GM23338 (cell line): Measurements from ENCODE around the gene XPR1. TPM values are rescaled to one million over a fixed set of nuclear protein-coding genes. Genes with fewer than 3 reads are reported as not detected.
A peak's percentile ranks its signal among the peaks of the same experiment; 100 is the strongest.

Source experiments
- ATAC-seq: fragments of 200-7000 bp; cut with Tn5 transposase; 3 replicates; pipeline ENCODE4 v1.9.1; 2020
- DNase-seq: peaks from one replicate; pipeline ENCODE4 v3.0.0-alpha.2; 2015; ENCODE audit warnings: low spot score
- H2AFZ ChIP-seq: fragments of 200-600 bp; sonication (generic); 2 replicates; pipeline ENCODE4 v1.8.0; 2016; ENCODE audit warnings: antibody characterized with exemption, mild to moderate bottlenecking, moderate library complexity
- H3F3A ChIP-seq: fragments of 200-600 bp; sonication (generic); replicated peaks from 2 replicates; pipeline ENCODE4 v1.8.0; 2017; ENCODE audit warnings: antibody characterized with exemption, mixed run types, low read depth
- H3K27ac ChIP-seq: fragments of 200-600 bp; sonication (generic); 2 replicates; pipeline ENCODE4 v1.6.1; 2016; ENCODE audit warnings: low read depth
- H3K27me3 ChIP-seq: fragments of 200-600 bp; sonication (generic); 2 replicates; pipeline ENCODE4 v1.8.0; 2016; ENCODE audit warnings: mild to moderate bottlenecking, mixed run types, moderate library complexity; ENCODE audit not compliant: insufficient read depth
- H3K36me3 ChIP-seq: fragments of 200-600 bp; sonication (generic); 2 replicates; pipeline ENCODE4 v1.8.0; 2016; ENCODE audit warnings: mild to moderate bottlenecking; ENCODE audit not compliant: insufficient read depth
- H3K4me1 ChIP-seq: fragments of 200-600 bp; sonication (generic); 2 replicates; pipeline ENCODE4 v1.8.0; 2016; ENCODE audit warnings: mild to moderate bottlenecking, moderate library complexity; ENCODE audit not compliant: insufficient read depth
- H3K4me2 ChIP-seq: fragments of 200-600 bp; sonication (generic); 2 replicates; pipeline ENCODE4 v1.7.1; 2017; ENCODE audit warnings: mixed run types
- H3K4me3 ChIP-seq: fragments of 200-600 bp; sonication (generic); 2 replicates; pipeline ENCODE4 v1.6.1; 2016; ENCODE audit warnings: mixed run types
- H3K79me2 ChIP-seq: fragments of 200-600 bp; sonication (generic); replicated peaks from 2 replicates; pipeline ENCODE4 v1.8.0; 2017; ENCODE audit warnings: mild to moderate bottlenecking; ENCODE audit not compliant: insufficient read depth
- H3K9me2 ChIP-seq: fragments of 200-600 bp; sonication (generic); 2 replicates; pipeline ENCODE4 v1.8.0; 2017; ENCODE audit not compliant: insufficient read depth
- H4K20me1 ChIP-seq: fragments of 200-600 bp; sonication (generic); replicated peaks from 2 replicates; pipeline ENCODE4 v1.8.0; 2017; ENCODE audit warnings: mild to moderate bottlenecking; ENCODE audit not compliant: insufficient read depth
- H3K27ac Mint-ChIP-seq: 2 replicates; pipeline ENCODE4 v1.8.0; 2020; ENCODE audit warnings: inconsistent platforms, mild to moderate bottlenecking, moderate library complexity, mixed read lengths
- H3K27me3 Mint-ChIP-seq: 3 replicates; pipeline ENCODE4 v1.8.0; 2022; ENCODE audit warnings: low read depth, mild to moderate bottlenecking, moderate library complexity, mixed read lengths, inconsistent platforms; ENCODE audit not compliant: insufficient read depth, poor library complexity
- H3K36me3 Mint-ChIP-seq: 3 replicates; pipeline ENCODE4 v1.8.0; 2021; ENCODE audit warnings: low read depth, mild to moderate bottlenecking, inconsistent platforms, moderate library complexity, mixed read lengths
- H3K4me1 Mint-ChIP-seq: 3 replicates; pipeline ENCODE4 v1.8.0; 2020; ENCODE audit warnings: mild to moderate bottlenecking, inconsistent platforms, mixed read lengths
- H3K4me3 Mint-ChIP-seq: 3 replicates; pipeline ENCODE4 v1.8.0; 2021; ENCODE audit warnings: moderate library complexity, mild to moderate bottlenecking, inconsistent platforms, mixed read lengths
- H3K9me3 Mint-ChIP-seq: 3 replicates; pipeline ENCODE4 v1.8.0; 2020; ENCODE audit warnings: moderate library complexity, mild to moderate bottlenecking, inconsistent platforms, mixed read lengths
- JUNB ChIP-seq: IDR thresholded peaks from one replicate; pipeline ENCODE4 v1.6.1; 2016; ENCODE audit warnings: antibody characterized with exemption; ENCODE audit not compliant: unreplicated experiment
- STAT1 ChIP-seq: IDR thresholded peaks from one replicate; pipeline ENCODE4 v1.6.1; 2016; ENCODE audit warnings: antibody characterized with exemption; ENCODE audit not compliant: unreplicated experiment
- ZNF462 ChIP-seq: fragments of 250-450 bp; sonication (Bioruptor Pico); IDR thresholded peaks from 2 replicates; pipeline ENCODE4 v1.5.0; 2020; ENCODE audit warnings: mild to moderate bottlenecking, moderate library complexity
- polyA plus RNA-seq: library from polyadenylated mRNA; unstranded; fragments of >200 nt; fragmentation: Nextera tagmentation; extraction: Ambion mirVana; gene quantifications from 2 replicates; pipeline ENCODE4 v1.2.1, GENCODE V29; 2016
- total RNA-seq: library from RNA; depleted of rRNA; stranded (reverse); fragments of >200 nt; shearing (Covaris generic); gene quantifications from 2 replicates; pipeline ENCODE4 v1.2.3, GENCODE V29; 2014
- TF ChIP-seq, protein P1 (sequence below): IDR thresholded peaks from 2 replicates; pipeline ENCODE4 v1.6.1; 2016; ENCODE audit warnings: antibody characterized with exemption

XPR1 gene
- total and polyA plus RNA-seq, 2 experiments from 2014 or later, result 9.3 to 38.1 TPM

- H3K27ac Mint-ChIP-seq, result no peak overlapping the region
- no peaks in the 10 kb centered on the region for H3K27me3 Mint-ChIP-seq
- H3K4me2 ChIP-seq, result 0 out of 2 replicates have a peak overlapping the region, but pooled peaks have one; percentile 1
- no peaks in the 10 kb centered on the region for H3K79me2 ChIP-seq
- H3K9me3 Mint-ChIP-seq, result no peaks in the 10 kb centered on the region
- H3K36me3 Mint-ChIP-seq, result no peaks in the 10 kb centered on the region
- no peaks in the 10 kb centered on the region for H3K27me3 ChIP-seq
- H2AFZ ChIP-seq, result peak overlapping the region; percentile 63
- no peaks in the 10 kb centered on the region for H4K20me1 ChIP-seq
- no peaks in the 10 kb centered on the region for H3F3A ChIP-seq
- ATAC-seq (peak; percentile 68), DNase-seq (peak; percentile 60)
- H3K9me2 ChIP-seq, result peaks cover 4% of the 10 kb centered on the region
- peaks cover 9% of the 10 kb centered on the region for H3K4me1 ChIP-seq
- H3K4me1 Mint-ChIP-seq, result peaks cover 20% of the 10 kb centered on the region
- H3K4me3 ChIP-seq, result no peak overlapping the region
- H3K27ac ChIP-seq, result no peak overlapping the region
- no peak overlapping the region for H3K4me3 Mint-ChIP-seq
- no peaks in the 10 kb centered on the region for H3K36me3 ChIP-seq
- TF ChIP-seq ZNF462 (CRISPR knock-in tag), result peak; percentile 71
- TF ChIP-seq STAT1, result no peak
Measured at GRCh38 chr1:180610556-180611015, 21.2 kb upstream of the XPR1 start.

DNA sequence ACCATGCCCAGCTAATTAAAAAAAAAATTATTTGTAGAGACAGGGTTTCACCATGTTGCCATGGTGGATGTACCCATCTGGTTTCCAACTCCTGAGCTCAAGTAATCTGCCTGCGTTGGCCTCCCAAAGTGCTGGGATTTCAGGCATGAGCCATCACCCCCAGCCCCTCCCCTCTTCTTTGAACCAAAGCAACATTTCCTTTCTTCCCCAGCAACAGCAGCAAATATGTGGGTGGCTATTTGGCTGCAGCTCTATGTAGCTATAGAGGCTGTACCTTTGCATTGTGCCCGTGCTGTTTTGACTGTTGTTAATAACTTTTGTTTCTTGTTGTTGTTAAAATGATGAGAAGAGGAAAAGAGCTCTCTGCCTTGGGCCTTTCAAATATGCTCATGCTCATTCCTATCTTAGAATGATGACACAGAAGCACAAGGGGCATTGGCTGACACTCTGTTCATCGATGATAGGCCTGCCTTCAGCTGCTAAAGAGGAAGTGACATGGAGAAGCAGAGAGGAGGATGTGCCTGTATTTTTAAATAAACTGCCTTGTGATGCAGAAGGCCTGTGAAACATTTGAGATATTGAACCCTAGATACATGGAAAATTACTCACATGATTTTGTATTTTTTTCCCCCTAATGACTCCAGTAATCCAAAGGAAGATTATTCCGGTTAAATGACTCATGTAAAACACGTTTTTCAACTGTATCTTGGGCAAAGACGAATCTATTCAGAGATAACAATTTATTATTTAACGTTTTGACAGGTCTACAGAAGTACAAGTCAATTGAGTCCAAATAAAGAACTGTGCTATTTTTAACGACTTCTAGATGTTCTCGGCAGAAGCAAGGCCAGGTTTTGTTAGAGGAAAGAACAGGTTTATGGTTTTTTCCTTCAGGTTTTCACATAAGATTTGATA is 20.5 kb upstream of the XPR1 start:
- Histone ChIP-seq H2AFZ (peak overlapping the region; percentile 63), H3K4me2 (0 out of 2 replicates have a peak overlapping the region, but pooled peaks have one; percentile 1)
- ATAC-seq, result no peak

More for the DNA sequence above, 20.5 kb upstream of the XPR1 start:
- H3K4me3 Mint-ChIP-seq, result no peak overlapping the region
- Histone ChIP-seq H4K20me1 (no peaks in the 10 kb centered on the region), H3K36me3 (no peaks in the 10 kb centered on the region), H3K27ac (no peak overlapping the region; the same call in 1 of the 2 replicates), H3K4me1 (peaks cover 9% of the 10 kb centered on the region), H3K9me2 (peaks cover 4% of the 10 kb centered on the region), H3K79me2 (no peaks in the 10 kb centered on the region), H3K4me3 (no peak overlapping the region), H3K27me3 (no peaks in the 10 kb centered on the region), H3F3A (no peaks in the 10 kb centered on the region)
- TF ChIP-seq, protein P1, sequence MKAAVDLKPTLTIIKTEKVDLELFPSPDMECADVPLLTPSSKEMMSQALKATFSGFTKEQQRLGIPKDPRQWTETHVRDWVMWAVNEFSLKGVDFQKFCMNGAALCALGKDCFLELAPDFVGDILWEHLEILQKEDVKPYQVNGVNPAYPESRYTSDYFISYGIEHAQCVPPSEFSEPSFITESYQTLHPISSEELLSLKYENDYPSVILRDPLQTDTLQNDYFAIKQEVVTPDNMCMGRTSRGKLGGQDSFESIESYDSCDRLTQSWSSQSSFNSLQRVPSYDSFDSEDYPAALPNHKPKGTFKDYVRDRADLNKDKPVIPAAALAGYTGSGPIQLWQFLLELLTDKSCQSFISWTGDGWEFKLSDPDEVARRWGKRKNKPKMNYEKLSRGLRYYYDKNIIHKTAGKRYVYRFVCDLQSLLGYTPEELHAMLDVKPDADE, result no peak
- TF ChIP-seq JUNB, result no peak
- no peaks in the 10 kb centered on the region for H3K27me3 Mint-ChIP-seq
- no peak overlapping the region for H3K27ac Mint-ChIP-seq
- no peaks in the 10 kb centered on the region for H3K36me3 Mint-ChIP-seq
- H3K9me3 Mint-ChIP-seq, result no peaks in the 10 kb centered on the region
- DNase-seq, result no peak
- H3K4me1 Mint-ChIP-seq, result peaks cover 17% of the 10 kb centered on the region
